HEK293 (cell line): Measurements from ENCODE around the gene BTBD9.

ENCODE experiments used
- CTCF ChIA-PET: fragments of 350-600 bp; formaldehyde crosslinking; extraction: SDS; loops from one replicate; lab custom pipeline; 2021; ENCODE audit warnings: antibody characterized with exemption; lab: Yijun Ruan, JAX
- POLR2A ChIA-PET: fragments of 300-600 bp; formaldehyde crosslinking; extraction: SDS; loops from one replicate; lab custom pipeline; 2020; ENCODE audit warnings: antibody characterized with exemption, inconsistent platforms; lab: Yijun Ruan, JAX
- H3K27ac ChIP-seq: fragments of 200-500 bp; sonication (Bioruptor generic); 2 replicates; pipeline ENCODE4 v1.5.1; 2014; ENCODE audit warnings: low read depth, low read length, control low read depth, inconsistent platforms; ENCODE audit errors: extremely low read depth
- H3K36me3 ChIP-seq, 2 experiments: fragments of 200-500 bp in 1 of 2; sonication (Bioruptor generic) in 1 of 2; 1 replicate in 1 of 2; 2 replicates in 1 of 2; pipeline ENCODE4 v1.5.1; 2014 to 2017; ENCODE audit warnings: inconsistent platforms in 2 of 2, low read length in 2 of 2; ENCODE audit not compliant: control insufficient read depth in 2 of 2, insufficient read depth in 1 of 2
- H3K4me1 ChIP-seq: fragments of 200-500 bp; sonication (Bioruptor generic); 2 replicates; pipeline ENCODE4 v1.5.1; 2014; ENCODE audit warnings: mild to moderate bottlenecking, low read length, inconsistent platforms; ENCODE audit not compliant: control insufficient read depth, insufficient read depth
- H3K4me3 ChIP-seq: 2 replicates; pipeline ENCODE4 v1.5.1; 2011; ENCODE audit warnings: low read depth, mild to moderate bottlenecking, control low read depth, low read length, moderate library complexity
- H3K9me3 ChIP-seq: fragments of 200-500 bp; sonication (Bioruptor generic); 2 replicates; pipeline ENCODE4 v1.5.1; 2014; ENCODE audit warnings: low read depth, low read length, inconsistent platforms; ENCODE audit not compliant: control insufficient read depth, insufficient read depth
- BCL11B ChIP-seq: fragments of 450-650 bp; formaldehyde crosslinking; IDR thresholded peaks from 2 replicates; pipeline ENCODE4 v1.5.1; 2016; ENCODE audit warnings: low read depth, missing biosample characterization, missing genetic modification characterization
- HOXD13 ChIP-seq: sonication (generic); formaldehyde crosslinking; IDR thresholded peaks from 2 replicates; pipeline ENCODE4 v1.8.0; 2022; ENCODE audit warnings: missing genetic modification reagents, borderline replicate concordance
- MYNN ChIP-seq: fragments of 450-650 bp; formaldehyde crosslinking; IDR thresholded peaks from 2 replicates; pipeline ENCODE4 v1.5.1; 2016; ENCODE audit warnings: missing biosample characterization, missing genetic modification characterization, borderline replicate concordance
- MZF1 ChIP-seq: fragments of 450-650 bp; formaldehyde crosslinking; IDR thresholded peaks from 2 replicates; pipeline ENCODE4 v1.5.1; 2017; ENCODE audit warnings: missing biosample characterization, missing genetic modification characterization, borderline replicate concordance
- OVOL3 ChIP-seq: fragments of 450-650 bp; formaldehyde crosslinking; IDR thresholded peaks from 2 replicates; pipeline ENCODE4 v1.5.1; 2016; ENCODE audit warnings: missing biosample characterization, missing genetic modification characterization
- SP2 ChIP-seq: fragments of 450-650 bp; formaldehyde crosslinking; IDR thresholded peaks from 2 replicates; pipeline ENCODE4 v1.5.1; 2016; ENCODE audit warnings: missing biosample characterization, missing genetic modification characterization
- YY2 ChIP-seq: fragments of 450-650 bp; formaldehyde crosslinking; IDR thresholded peaks from 2 replicates; pipeline ENCODE4 v1.5.1; 2016; ENCODE audit warnings: missing biosample characterization, missing genetic modification characterization
- ZBTB8A ChIP-seq: fragments of 450-650 bp; formaldehyde crosslinking; IDR thresholded peaks from 2 replicates; pipeline ENCODE4 v1.5.1; 2016; ENCODE audit warnings: missing biosample characterization, missing genetic modification characterization
- ZEB2 ChIP-seq: fragments of 450-650 bp; formaldehyde crosslinking; IDR thresholded peaks from 2 replicates; pipeline ENCODE4 v1.5.1; 2016; ENCODE audit warnings: missing biosample characterization, missing genetic modification characterization
- ZFHX2 ChIP-seq: fragments of 450-650 bp; formaldehyde crosslinking; conservative IDR thresholded peaks from 2 replicates; pipeline ENCODE4 v1.5.1; 2016; ENCODE audit warnings: missing biosample characterization, missing genetic modification characterization
- ZFP3 ChIP-seq: fragments of 450-650 bp; formaldehyde crosslinking; IDR thresholded peaks from 2 replicates; pipeline ENCODE4 v1.5.1; 2016; ENCODE audit warnings: low read depth, missing biosample characterization, missing genetic modification characterization
- ZFP41 ChIP-seq: fragments of 450-650 bp; formaldehyde crosslinking; IDR thresholded peaks from 2 replicates; pipeline ENCODE4 v1.5.1; 2016; ENCODE audit warnings: missing biosample characterization, missing genetic modification characterization, borderline replicate concordance
- ZNF112 ChIP-seq: fragments of 450-650 bp; formaldehyde crosslinking; IDR thresholded peaks from 2 replicates; pipeline ENCODE4 v1.5.0; 2017; ENCODE audit warnings: missing biosample characterization, missing genetic modification characterization
- ZNF146 ChIP-seq: fragments of 450-650 bp; formaldehyde crosslinking; IDR thresholded peaks from 2 replicates; pipeline ENCODE4 v1.5.1; 2016; ENCODE audit warnings: missing biosample characterization, missing genetic modification characterization
- ZNF155 ChIP-seq: fragments of 450-650 bp; formaldehyde crosslinking; IDR thresholded peaks from 2 replicates; pipeline ENCODE4 v1.5.1; 2016; ENCODE audit warnings: missing biosample characterization, missing genetic modification characterization
- ZNF354C ChIP-seq: fragments of 450-650 bp; formaldehyde crosslinking; IDR thresholded peaks from 2 replicates; pipeline ENCODE4 v1.5.1; 2016; ENCODE audit warnings: missing biosample characterization, missing genetic modification characterization, low read depth, borderline replicate concordance
- ZNF391 ChIP-seq: fragments of 450-650 bp; formaldehyde crosslinking; IDR thresholded peaks from 2 replicates; pipeline ENCODE4 v1.5.1; 2016; ENCODE audit warnings: low read depth, missing biosample characterization, missing genetic modification characterization, borderline replicate concordance
- ZNF473 ChIP-seq: fragments of 450-650 bp; formaldehyde crosslinking; IDR thresholded peaks from 2 replicates; pipeline ENCODE4 v1.5.1; 2017; ENCODE audit warnings: missing biosample characterization, missing genetic modification characterization
- ZNF548 ChIP-seq: fragments of 450-650 bp; formaldehyde crosslinking; IDR thresholded peaks from 2 replicates; pipeline ENCODE4 v1.5.1; 2016; ENCODE audit warnings: missing biosample characterization, missing genetic modification characterization
- ZNF561 ChIP-seq: fragments of 450-650 bp; IDR thresholded peaks from 2 replicates; pipeline ENCODE4 v1.5.1; 2018; ENCODE audit warnings: missing biosample characterization, missing genetic modification characterization, borderline replicate concordance
- ZNF791 ChIP-seq: fragments of 450-650 bp; formaldehyde crosslinking; IDR thresholded peaks from 2 replicates; pipeline ENCODE4 v1.5.1; 2016; ENCODE audit warnings: missing biosample characterization, missing genetic modification characterization
- TF ChIP-seq, protein P1 (sequence below): fragments of 450-650 bp; formaldehyde crosslinking; IDR thresholded peaks from 2 replicates; pipeline ENCODE4 v1.5.1; 2016; ENCODE audit warnings: missing biosample characterization, missing genetic modification characterization
- TF ChIP-seq, protein P2 (sequence below): fragments of 450-650 bp; formaldehyde crosslinking; IDR thresholded peaks from 2 replicates; pipeline ENCODE4 v1.5.1; 2017; ENCODE audit warnings: missing biosample characterization, missing genetic modification characterization

BTBD9 gene

DNA sequence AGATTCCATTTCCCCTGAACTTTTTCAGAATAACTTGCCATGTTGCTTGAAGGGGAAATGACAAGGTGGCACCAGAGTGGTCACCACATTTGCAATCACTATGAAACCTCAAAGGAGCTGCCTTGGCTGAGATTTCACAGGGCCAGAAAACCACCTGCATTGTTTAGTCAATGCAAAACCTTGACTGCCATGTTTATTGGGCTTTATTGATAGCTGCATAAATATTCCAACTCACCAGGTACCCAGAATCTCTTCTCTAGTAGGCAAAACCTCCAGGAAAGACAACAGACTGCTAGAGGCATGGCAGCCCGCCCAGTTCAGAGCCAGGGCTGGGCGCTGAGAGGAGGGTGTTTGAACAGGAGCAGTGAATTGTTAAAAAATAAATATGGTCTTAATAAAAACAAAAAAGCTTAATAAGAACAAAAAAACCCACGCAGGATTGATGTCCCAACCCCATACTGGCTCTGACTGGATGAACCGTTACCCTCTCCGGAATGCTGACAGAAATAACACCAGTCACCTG is 444.6 kb downstream of the BTBD9 start:
- Histone ChIP-seq H3K9me3 (no peaks in the 10 kb centered on the region), H3K27ac (no peak overlapping the region), H3K4me3 (no peak overlapping the region), H3K36me3 (no peaks in the 10 kb centered on the region)
- POLR2A ChIA-PET = no interaction called here
- TF ChIP-seq ZEB2 (tag by site-specific recombination) = no peak
- TF ChIP-seq ZBTB8A (tag by site-specific recombination) = no peak
- no peak for TF ChIP-seq MZF1
- TF ChIP-seq, protein P1, sequence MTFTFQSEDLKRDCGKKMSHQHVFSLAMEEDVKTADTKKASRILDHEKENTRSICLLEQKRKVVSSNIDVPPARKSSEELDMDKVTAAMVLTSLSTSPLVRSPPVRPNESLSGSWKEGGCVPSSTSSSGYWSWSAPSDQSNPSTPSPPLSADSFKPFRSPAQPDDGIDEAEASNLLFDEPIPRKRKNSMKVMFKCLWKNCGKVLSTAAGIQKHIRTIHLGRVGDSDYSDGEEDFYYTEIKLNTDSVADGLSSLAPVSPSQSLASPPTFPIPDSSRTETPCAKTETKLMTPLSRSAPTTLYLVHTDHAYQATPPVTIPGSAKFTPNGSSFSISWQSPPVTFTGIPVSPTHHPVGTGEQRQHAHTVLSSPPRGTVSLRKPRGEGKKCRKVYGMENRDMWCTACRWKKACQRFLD (tag by site-specific recombination) = no peak
- no peak for TF ChIP-seq ZFHX2 (tag by site-specific recombination)
- TF ChIP-seq ZNF561 = no peak
- no peak for TF ChIP-seq ZNF354C (tag by site-specific recombination)
- TF ChIP-seq ZFP3 (tag by site-specific recombination) = no peak
- no peak for TF ChIP-seq ZNF146 (tag by site-specific recombination)
- no peak for TF ChIP-seq BCL11B (tag by site-specific recombination)
- TF ChIP-seq ZNF548 = no peak
- TF ChIP-seq OVOL3 = no peak
- TF ChIP-seq ZFP41 (tag by site-specific recombination) = no peak
- TF ChIP-seq, all 188 proteins: peak for 0
- H3K4me1 ChIP-seq = no peaks in the 10 kb centered on the region
- CTCF ChIA-PET = interaction anchor here (0.5 to 1.2 kb wide), 2 partner anchors 84 to 95 kb away, joined by 3 to 4 read pairs; no protein-coding TSS in a partner anchor

DNA sequence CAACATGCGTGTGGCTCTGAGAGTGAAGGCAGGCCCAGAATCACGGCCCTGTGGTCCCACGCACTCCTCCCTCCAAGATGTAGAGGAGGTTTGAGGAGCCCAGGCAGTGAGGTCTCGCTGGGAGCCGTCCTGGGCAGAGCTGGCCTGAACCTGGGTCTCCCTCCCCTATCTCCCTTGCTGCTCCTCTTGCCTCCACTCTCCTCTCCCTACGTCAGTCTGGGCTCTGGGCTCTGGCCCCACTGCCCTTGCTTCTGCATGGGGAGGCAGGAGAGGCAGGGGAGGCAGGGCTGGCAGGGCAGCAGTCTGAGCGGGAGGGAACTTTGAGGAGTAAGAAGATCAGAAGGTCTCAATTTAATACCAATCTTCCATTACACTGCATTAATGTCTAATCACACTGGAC is 445.1 kb downstream of the BTBD9 start:
- Histone ChIP-seq H3K4me1 (no peaks in the 10 kb centered on the region), H3K36me3 (no peaks in the 10 kb centered on the region), H3K27ac (no peak overlapping the region), H3K9me3 (no peaks in the 10 kb centered on the region), H3K4me3 (no peak overlapping the region)
- ChIA-PET POLR2A (no interaction called here), CTCF (interaction anchor here (0.7 kb wide), 1 partner anchor 22 kb away, joined by 3 read pairs; no protein-coding TSS in a partner anchor)
- TF ChIP-seq ZNF473 = no peak

DNA sequence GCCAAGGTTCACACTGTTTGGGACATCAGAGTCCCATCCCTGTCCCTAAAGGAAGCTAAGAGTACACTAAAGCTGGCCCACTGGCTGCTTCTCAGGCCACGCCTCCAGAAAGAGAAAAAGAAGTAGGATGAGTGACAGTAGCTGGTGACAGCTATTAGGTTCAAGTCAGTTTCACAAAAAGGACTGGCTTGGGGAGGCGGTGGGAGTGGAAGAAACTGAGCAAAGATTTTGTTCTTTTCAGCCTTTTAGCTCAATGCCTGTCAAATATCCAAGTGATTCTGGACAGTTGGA is 445.5 kb downstream of the BTBD9 start:
- H3K27ac ChIP-seq = no peak overlapping the region
- no peak for TF ChIP-seq ZFHX2 (tag by site-specific recombination)
- H3K4me1 ChIP-seq = no peaks in the 10 kb centered on the region
- POLR2A ChIA-PET = no interaction called here
- H3K4me3 ChIP-seq = no peak overlapping the region
- H3K36me3 ChIP-seq = no peaks in the 10 kb centered on the region
- CTCF ChIA-PET = interaction anchor here (0.7 kb wide), 1 partner anchor 22 kb away, joined by 3 read pairs; no protein-coding TSS in a partner anchor
- no peaks in the 10 kb centered on the region for H3K9me3 ChIP-seq

DNA sequence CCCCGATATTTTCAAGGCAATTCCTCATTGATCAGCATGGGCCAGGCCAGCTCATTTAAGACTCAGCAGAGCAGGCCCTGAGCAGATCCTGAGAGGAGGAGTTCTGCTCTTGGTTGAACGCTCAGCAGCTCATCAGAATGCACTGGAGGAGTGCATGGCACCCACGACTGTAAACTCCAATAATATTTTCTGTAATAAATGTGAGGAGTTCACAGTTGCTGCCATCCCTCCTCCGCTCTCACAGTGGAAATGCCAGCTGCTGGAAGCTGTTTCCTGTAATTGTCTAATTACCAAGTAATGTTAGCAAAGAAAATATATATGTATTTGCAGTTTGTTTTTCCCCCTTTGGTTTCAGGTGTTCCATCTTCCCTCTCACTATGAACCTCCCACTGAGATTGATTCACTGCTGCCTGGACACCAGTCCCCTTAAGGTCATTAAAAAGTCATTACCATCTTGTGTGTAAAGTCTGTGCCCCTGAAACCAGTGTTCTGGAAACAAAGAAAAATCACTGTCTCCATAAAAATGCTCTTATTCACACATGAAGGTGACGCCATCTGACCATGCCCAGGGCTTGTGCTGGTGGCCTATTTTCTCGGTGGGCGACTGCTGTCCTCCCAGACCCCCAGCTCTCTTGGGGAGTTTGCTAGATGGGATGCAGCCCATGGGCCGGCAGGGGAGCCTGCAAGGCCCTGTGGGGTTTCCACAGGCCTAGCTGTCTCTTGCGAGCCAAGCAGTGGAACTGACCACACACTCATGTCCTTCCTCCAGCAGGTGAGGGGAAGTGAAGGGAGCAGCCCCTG is 446.0 kb downstream of the BTBD9 start:
- H3K27ac ChIP-seq = no peak overlapping the region
- H3K9me3 ChIP-seq = no peaks in the 10 kb centered on the region
- ChIA-PET CTCF (interaction anchor here (0.7 kb wide), 1 partner anchor 22 kb away, joined by 3 read pairs; no protein-coding TSS in a partner anchor), POLR2A (no interaction called here)
- H3K4me1 ChIP-seq = no peaks in the 10 kb centered on the region
- no peaks in the 10 kb centered on the region for H3K36me3 ChIP-seq
- no peak overlapping the region for H3K4me3 ChIP-seq
- TF ChIP-seq SP2 (tag by site-specific recombination) (no peak), ZNF112 (no peak), ZNF391 (tag by site-specific recombination) (no peak), ZNF155 (tag by site-specific recombination) (no peak), ZNF791 (tag by site-specific recombination) (no peak), YY2 (tag by site-specific recombination) (no peak), HOXD13 (CRISPR knock-in tag) (no peak), MYNN (tag by site-specific recombination) (no peak)
- TF ChIP-seq, protein P2, sequence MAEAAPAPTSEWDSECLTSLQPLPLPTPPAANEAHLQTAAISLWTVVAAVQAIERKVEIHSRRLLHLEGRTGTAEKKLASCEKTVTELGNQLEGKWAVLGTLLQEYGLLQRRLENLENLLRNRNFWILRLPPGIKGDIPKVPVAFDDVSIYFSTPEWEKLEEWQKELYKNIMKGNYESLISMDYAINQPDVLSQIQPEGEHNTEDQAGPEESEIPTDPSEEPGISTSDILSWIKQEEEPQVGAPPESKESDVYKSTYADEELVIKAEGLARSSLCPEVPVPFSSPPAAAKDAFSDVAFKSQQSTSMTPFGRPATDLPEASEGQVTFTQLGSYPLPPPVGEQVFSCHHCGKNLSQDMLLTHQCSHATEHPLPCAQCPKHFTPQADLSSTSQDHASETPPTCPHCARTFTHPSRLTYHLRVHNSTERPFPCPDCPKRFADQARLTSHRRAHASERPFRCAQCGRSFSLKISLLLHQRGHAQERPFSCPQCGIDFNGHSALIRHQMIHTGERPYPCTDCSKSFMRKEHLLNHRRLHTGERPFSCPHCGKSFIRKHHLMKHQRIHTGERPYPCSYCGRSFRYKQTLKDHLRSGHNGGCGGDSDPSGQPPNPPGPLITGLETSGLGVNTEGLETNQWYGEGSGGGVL (tag by site-specific recombination) = no peak
